Spleen (tissue), 11 donors: ENCODE measurements around the gene CD79A. TPM values are rescaled to one million over a fixed set of nuclear protein-coding genes. Genes with fewer than 3 reads are reported as not detected.

Experiments
- DNase-seq: peaks from one replicate; pipeline ENCODE4 v3.0.0-alpha.2; 2020
- H3K27ac ChIP-seq, 8 donors: fragments of 200-600 bp; sonication (generic) in 7 of 8; 1 replicate in 4 of 8; 2 replicates in 4 of 8; pipeline versions ENCODE4 v1.5.0 to v1.8.0; 2016 to 2021; ENCODE audit warnings: inconsistent platforms in 4 of 8, mild to moderate bottlenecking in 4 of 8, moderate library complexity in 1 of 8
- H3K27me3 ChIP-seq, 7 donors: fragments of 200-600 bp; sonication (generic) in 6 of 7; replicated peaks in 1 of 7; 1 replicate in 4 of 7; 2 replicates in 3 of 7; pipeline versions ENCODE4 v1.5.0 to v1.8.0; 2016 to 2021; ENCODE audit warnings: inconsistent platforms in 3 of 7, mild to moderate bottlenecking in 1 of 7
- H3K36me3 ChIP-seq, 6 donors: fragments of 200-600 bp; sonication (generic) in 5 of 6; 1 replicate in 4 of 6; 2 replicates in 2 of 6; pipeline versions ENCODE4 v1.5.0 to v1.8.0; 2016 to 2021; ENCODE audit warnings: inconsistent platforms in 2 of 6
- H3K4me1 ChIP-seq, 6 donors: fragments of 200-600 bp; sonication (generic) in 5 of 6; 1 replicate in 3 of 6; 2 replicates in 3 of 6; pipeline versions ENCODE4 v1.5.0 to v1.8.0; 2016 to 2021; ENCODE audit warnings: inconsistent platforms in 3 of 6
- H3K4me3 ChIP-seq, 8 donors: fragments of 200-600 bp; sonication (generic) in 7 of 8; 1 replicate in 4 of 8; 2 replicates in 4 of 8; pipeline versions ENCODE4 v1.5.0 to v1.8.0; 2016 to 2021; ENCODE audit warnings: inconsistent platforms in 4 of 8, mild to moderate bottlenecking in 4 of 8, moderate library complexity in 2 of 8
- H3K9me3 ChIP-seq, 8 donors: fragments of 200-600 bp; sonication (generic) in 7 of 8; 1 replicate in 4 of 8; 2 replicates in 4 of 8; pipeline versions ENCODE4 v1.5.0 to v1.8.0; 2016 to 2021; ENCODE audit warnings: inconsistent platforms in 4 of 8
- POLR2A ChIP-seq, 3 donors: fragments of 450-650 bp; IDR thresholded peaks; one replicate each; pipeline ENCODE4 v1.5.1; 2017; ENCODE audit warnings: antibody characterized with exemption in 3 of 3, mild to moderate bottlenecking in 1 of 3
- POLR2AphosphoS5 ChIP-seq, 3 donors: sonication (generic); formaldehyde crosslinking; IDR thresholded peaks; one replicate each; pipeline ENCODE4 v1.5.1; 2017; ENCODE audit warnings: antibody characterized with exemption in 3 of 3
- WGBS, 5 donors: extraction: QIAGEN DNeasy Blood & Tissue Kit in 3 of 5; methylation state at CpG; one replicate each; pipeline versions ENCODE4 v1.1.5 to v1.1.7; 2013 to 2018; 5-methylcytosine and 5-hydroxymethylcytosine counted together
- intact Hi-C: fragments of 100-400 bp; cut with DNase I; formaldehyde crosslinking; loops from one replicate; pipeline ENCODE4 v1.15.0; 2023; ENCODE audit warnings: low total_unique reads
- polyA plus RNA-seq, 3 donors: library from polyadenylated mRNA; stranded (reverse); fragments of 200-250 nt; gene quantifications; one replicate each; pipeline ENCODE4 v1.2.1, GENCODE V29; 2013
- total RNA-seq, 7 donors: library from RNA; depleted of rRNA in 3 of 7; stranded (reverse); fragments of >200 nt in 3 of 7; fragmentation: NEBNext Ultra II Directional in 4 of 7; extraction: Animal tissue kit (Norgen Biotek cat#: 25700) in 4 of 7; gene quantifications; one replicate each; pipeline versions ENCODE4 v1.1.0 to v1.2.1, GENCODE V29; 2016 to 2021
- TF ChIP-seq, protein P1 (sequence below), 11 experiments: fragments of 200-600 bp in 7 of 11; fragments of 450-650 bp in 4 of 11; sonication (generic) in 4 of 11; IDR thresholded peaks in 8 of 11; conservative IDR thresholded peaks in 3 of 11; 1 replicate in 7 of 11; 2 replicates in 4 of 11; pipeline versions ENCODE4 v1.4.0 to v1.8.0; 2016 to 2021; ENCODE audit warnings: antibody characterized with exemption in 11 of 11, inconsistent platforms in 4 of 11, mild to moderate bottlenecking in 1 of 11
- donor health status: healthy with polysubstance abuse.
- donor health status: DM: no; HTN: no; CAD: no; lungs with moderate emphysema.
- donor health status: DM: no; HTN: no; CAD: no.
- donor health status: Bipolar disorder and iron deficiency.
- donor health status: healthy.
- donor health status: DM: no; HTN: no; CAD: no.
- donor health status: DM: yes; HTN: yes; CAD: no.

Gene CD79A
- total and polyA plus RNA-seq, 10 donors: 222 to 1,033 (median 311) TPM

DNA sequence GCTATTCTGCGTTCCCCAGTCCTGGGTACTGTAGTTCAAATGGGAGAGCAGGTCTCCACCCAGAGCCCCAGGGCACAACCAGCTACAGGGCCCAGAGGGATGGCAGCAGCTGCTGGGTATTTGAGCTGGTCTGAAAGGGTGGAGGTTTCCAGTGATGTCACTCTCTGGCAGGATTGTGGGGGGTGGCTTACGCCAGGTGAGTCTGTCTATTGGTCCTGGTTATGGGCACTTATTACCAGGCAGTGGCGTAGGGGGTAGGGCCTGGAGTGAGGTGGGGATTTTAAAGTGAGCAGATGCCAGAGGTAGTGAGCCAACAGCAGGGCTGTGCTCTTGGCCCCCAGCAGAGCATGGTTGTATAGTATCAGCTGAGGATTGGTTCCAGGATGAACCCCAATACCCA lies 10.8 kb upstream of the CD79A start:
- peak overlapping the region in 5 of 8 donors; percentile 8 to 99 (median 56) for H3K27ac ChIP-seq
- H3K36me3 ChIP-seq: peaks cover 12 to 100% (median 84%) of the 10 kb centered on the region in 6 donors
- DNase-seq: peak; percentile 33
- no peaks in the 10 kb centered on the region for H3K9me3 ChIP-seq
- WGBS, 5 donors: 81 to 96% (median 93%) methylated on average over 3 of the region's 3 CpGs
- peak in 1 of 3 donors; percentile 6 for TF ChIP-seq POLR2AphosphoS5 (IDR thresholded peaks at IDR 0.05)
- TF ChIP-seq, protein P1, sequence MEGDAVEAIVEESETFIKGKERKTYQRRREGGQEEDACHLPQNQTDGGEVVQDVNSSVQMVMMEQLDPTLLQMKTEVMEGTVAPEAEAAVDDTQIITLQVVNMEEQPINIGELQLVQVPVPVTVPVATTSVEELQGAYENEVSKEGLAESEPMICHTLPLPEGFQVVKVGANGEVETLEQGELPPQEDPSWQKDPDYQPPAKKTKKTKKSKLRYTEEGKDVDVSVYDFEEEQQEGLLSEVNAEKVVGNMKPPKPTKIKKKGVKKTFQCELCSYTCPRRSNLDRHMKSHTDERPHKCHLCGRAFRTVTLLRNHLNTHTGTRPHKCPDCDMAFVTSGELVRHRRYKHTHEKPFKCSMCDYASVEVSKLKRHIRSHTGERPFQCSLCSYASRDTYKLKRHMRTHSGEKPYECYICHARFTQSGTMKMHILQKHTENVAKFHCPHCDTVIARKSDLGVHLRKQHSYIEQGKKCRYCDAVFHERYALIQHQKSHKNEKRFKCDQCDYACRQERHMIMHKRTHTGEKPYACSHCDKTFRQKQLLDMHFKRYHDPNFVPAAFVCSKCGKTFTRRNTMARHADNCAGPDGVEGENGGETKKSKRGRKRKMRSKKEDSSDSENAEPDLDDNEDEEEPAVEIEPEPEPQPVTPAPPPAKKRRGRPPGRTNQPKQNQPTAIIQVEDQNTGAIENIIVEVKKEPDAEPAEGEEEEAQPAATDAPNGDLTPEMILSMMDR (IDR thresholded peaks at IDR 0.05 in 8 of 11, conservative IDR thresholded peaks at IDR 0.05 in 3 of 11): no peak
- H3K27me3 ChIP-seq: no peaks in the 10 kb centered on the region
- no peak overlapping the region for H3K4me3 ChIP-seq
- peaks cover 59 to 100% (median 98%) of the 10 kb centered on the region in 6 donors for H3K4me1 ChIP-seq
- intact Hi-C loops: no loop called here

DNA sequence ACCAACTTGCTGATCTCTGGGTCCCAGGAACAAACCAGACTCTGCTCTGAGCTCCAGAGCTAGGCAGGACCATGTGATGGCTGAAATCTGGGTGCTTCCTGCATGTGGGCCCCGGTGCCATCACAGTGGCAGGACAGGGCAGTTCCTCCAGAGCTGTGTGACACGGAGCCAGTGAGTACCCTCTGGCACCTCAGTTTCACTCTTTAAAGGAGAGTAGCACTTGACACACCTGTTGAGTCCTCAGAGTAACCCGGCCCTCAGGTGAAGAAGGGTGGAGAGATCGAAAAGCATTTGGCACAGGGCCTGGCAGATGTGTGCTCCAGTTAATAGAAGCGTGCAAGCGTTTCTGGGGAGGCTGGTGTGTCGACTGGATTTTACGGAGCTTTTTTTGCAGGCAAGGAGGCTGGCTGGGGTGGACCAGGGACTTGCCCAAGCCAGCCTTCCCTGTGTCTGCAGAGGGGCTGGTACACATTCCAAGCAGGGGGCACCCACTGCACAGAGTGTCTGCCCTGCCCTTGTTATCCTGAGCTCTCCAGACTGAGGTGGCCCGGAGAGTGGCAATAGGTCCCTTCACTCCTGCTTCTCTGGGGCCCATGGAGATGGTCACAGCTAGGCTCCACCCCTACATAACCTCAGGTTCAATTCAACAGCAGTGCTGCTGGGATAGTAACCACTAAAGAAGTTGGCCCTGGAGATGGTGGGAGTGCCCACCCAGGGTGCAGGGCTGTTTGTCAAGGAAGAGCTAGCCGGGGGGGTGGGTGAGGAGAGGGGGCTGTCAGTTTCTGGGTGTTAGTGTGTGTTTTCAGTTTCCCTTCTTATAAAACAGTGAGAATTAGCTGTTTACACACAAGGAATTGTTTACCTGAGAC lies 8.7 kb upstream of the CD79A start:
- DNase-seq: no peak
- Histone ChIP-seq H3K27me3 (no peaks in the 10 kb centered on the region), H3K4me3 (no peak overlapping the region), H3K9me3 (no peaks in the 10 kb centered on the region), H3K4me1 (peaks cover 59 to 100% (median 98%) of the 10 kb centered on the region in 6 donors), H3K27ac (peak overlapping the region in 6 of 8 donors; percentile 13 to 99 (median 90)), H3K36me3 (peaks cover 12 to 97% (median 74%) of the 10 kb centered on the region in 6 donors)
- TF ChIP-seq POLR2A (IDR thresholded peaks at IDR 0.05) (no peak), POLR2AphosphoS5 (IDR thresholded peaks at IDR 0.05) (peak in 1 of 3 donors; percentile 36)
- TF ChIP-seq, protein P1 (IDR thresholded peaks at IDR 0.05 in 8 of 11, conservative IDR thresholded peaks at IDR 0.05 in 3 of 11): no peak
- intact Hi-C loops: no loop called here
- 77 to 87% (median 84%) methylated on average over 10 of the region's 10 CpGs for WGBS, 5 donors

DNA sequence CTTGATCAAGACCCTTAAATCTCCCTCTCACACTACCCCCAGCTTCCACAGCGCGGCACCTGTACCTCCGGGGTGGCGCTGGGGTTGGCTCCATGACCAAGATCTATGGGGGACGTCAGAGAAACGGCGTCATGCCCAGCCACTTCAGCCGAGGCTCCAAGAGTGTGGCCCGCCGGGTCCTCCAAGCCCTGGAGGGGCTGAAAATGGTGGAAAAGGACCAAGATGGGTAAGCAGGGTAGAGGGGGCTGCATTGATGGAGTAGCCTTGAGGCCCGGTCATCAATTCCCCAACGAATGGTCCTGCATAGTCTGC lies 8.1 kb upstream of the CD79A start:
- Histone ChIP-seq H3K4me3 (no peak overlapping the region), H3K27ac (peak overlapping the region in 6 of 8 donors; percentile 15 to 99 (median 90)), H3K27me3 (no peaks in the 10 kb centered on the region), H3K4me1 (peaks cover 62 to 100% (median 98%) of the 10 kb centered on the region in 6 donors), H3K36me3 (peaks cover 11 to 91% (median 68%) of the 10 kb centered on the region in 6 donors), H3K9me3 (no peaks in the 10 kb centered on the region)
- 88 to 93% (median 90%) methylated on average over 12 of the region's 12 CpGs for WGBS, 5 donors
- no peak for DNase-seq
- intact Hi-C loops: no loop called here
- no peak for TF ChIP-seq POLR2AphosphoS5 (IDR thresholded peaks at IDR 0.05)

DNA sequence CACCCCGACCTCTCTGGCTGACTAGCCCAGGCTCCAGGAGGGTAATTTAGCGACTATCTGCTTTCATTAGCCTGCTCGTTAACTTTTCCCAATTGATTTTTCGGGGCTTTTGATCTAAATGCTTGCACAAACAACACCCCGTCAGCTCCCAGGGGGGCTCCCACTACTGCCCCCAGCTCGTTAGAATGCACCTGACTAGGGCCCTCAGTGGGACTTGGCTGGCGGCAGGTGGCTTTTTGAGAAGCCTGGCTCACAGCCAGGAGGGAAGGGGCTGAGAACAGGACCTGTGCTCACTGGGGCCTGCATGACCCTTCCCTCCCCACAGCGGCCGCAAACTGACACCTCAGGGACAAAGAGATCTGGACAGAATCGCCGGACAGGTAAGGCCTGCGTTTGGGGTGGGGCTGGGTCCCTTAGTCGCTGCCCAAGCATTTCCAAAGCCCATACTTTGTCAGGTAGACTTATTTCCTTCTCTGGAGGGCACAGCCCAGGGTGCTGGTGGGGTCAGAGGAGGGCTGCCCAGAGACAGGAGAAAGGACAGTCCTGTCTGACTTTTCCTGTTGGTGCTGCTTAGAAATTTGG lies 7.6 kb upstream of the CD79A start:
- H3K9me3 ChIP-seq: no peaks in the 10 kb centered on the region
- H3K4me1 ChIP-seq: peaks cover 60 to 100% (median 98%) of the 10 kb centered on the region in 6 donors
- H3K27ac ChIP-seq: peak overlapping the region in 6 of 8 donors; percentile 46 to 99 (median 90)
- no peak for TF ChIP-seq POLR2AphosphoS5 (IDR thresholded peaks at IDR 0.05)
- TF ChIP-seq POLR2A (IDR thresholded peaks at IDR 0.05): no peak
- TF ChIP-seq, protein P1 (IDR thresholded peaks at IDR 0.05 in 8 of 11, conservative IDR thresholded peaks at IDR 0.05 in 3 of 11): no peak
- no peak for DNase-seq
- no peak overlapping the region for H3K4me3 ChIP-seq
- H3K27me3 ChIP-seq: no peaks in the 10 kb centered on the region
- H3K36me3 ChIP-seq: peaks cover 7 to 86% (median 63%) of the 10 kb centered on the region in 6 donors
- WGBS, 5 donors: 80 to 87% (median 82%) methylated on average over 11 to 13 of the region's 13 CpGs
- intact Hi-C loops: no loop called here
